Neural crest cell (in vitro differentiated cells): Measurements from ENCODE around the gene MLIP. TPM values are rescaled to one million over a fixed set of nuclear protein-coding genes. Genes with fewer than 3 reads are reported as not detected.

Experiments used
- DNase-seq: peaks from one replicate; pipeline ENCODE4 v3.0.0; 2021; ENCODE audit warnings: low read depth, mixed read lengths, low spot score
- H3K27ac Mint-ChIP-seq: one replicate; pipeline ENCODE4 v1.8.0; 2021; ENCODE audit warnings: mild to moderate bottlenecking, mixed read lengths; ENCODE audit not compliant: unreplicated experiment
- H3K27me3 Mint-ChIP-seq: 2 replicates; pipeline ENCODE4 v1.8.0; 2021; ENCODE audit warnings: low read depth, mild to moderate bottlenecking, mixed read lengths
- H3K36me3 Mint-ChIP-seq: 2 replicates; pipeline ENCODE4 v1.8.0; 2021; ENCODE audit warnings: low read depth, mild to moderate bottlenecking, mixed read lengths
- H3K4me1 Mint-ChIP-seq: 2 replicates; pipeline ENCODE4 v1.8.0; 2021; ENCODE audit warnings: mixed read lengths
- H3K4me3 Mint-ChIP-seq: one replicate; pipeline ENCODE4 v1.8.0; 2021; ENCODE audit warnings: mild to moderate bottlenecking, mixed read lengths
- H3K9me3 Mint-ChIP-seq: 2 replicates; pipeline ENCODE4 v1.8.0; 2021; ENCODE audit warnings: mixed read lengths
- total RNA-seq: library from RNA; stranded (reverse); gene quantifications from 2 replicates; pipeline ENCODE4 v1.2.1, GENCODE V29; 2021
- TF ChIP-seq, protein P1 (sequence below): fragments of 200-600 bp; sonication (generic); conservative IDR thresholded peaks from 2 replicates; pipeline ENCODE4 v1.5.0; 2021; ENCODE audit warnings: antibody characterized with exemption, mild to moderate bottlenecking

Gene MLIP
- total RNA-seq, 1 donor from 2014 or later: not detected

- Mint-ChIP-seq H3K9me3 (peaks cover 8% of the 10 kb centered on the region), H3K4me1 (no peaks in the 10 kb centered on the region), H3K27me3 (no peaks in the 10 kb centered on the region), H3K4me3 (no peak overlapping the region), H3K36me3 (no peaks in the 10 kb centered on the region), H3K27ac (no peak overlapping the region)
- TF ChIP-seq, protein P1, sequence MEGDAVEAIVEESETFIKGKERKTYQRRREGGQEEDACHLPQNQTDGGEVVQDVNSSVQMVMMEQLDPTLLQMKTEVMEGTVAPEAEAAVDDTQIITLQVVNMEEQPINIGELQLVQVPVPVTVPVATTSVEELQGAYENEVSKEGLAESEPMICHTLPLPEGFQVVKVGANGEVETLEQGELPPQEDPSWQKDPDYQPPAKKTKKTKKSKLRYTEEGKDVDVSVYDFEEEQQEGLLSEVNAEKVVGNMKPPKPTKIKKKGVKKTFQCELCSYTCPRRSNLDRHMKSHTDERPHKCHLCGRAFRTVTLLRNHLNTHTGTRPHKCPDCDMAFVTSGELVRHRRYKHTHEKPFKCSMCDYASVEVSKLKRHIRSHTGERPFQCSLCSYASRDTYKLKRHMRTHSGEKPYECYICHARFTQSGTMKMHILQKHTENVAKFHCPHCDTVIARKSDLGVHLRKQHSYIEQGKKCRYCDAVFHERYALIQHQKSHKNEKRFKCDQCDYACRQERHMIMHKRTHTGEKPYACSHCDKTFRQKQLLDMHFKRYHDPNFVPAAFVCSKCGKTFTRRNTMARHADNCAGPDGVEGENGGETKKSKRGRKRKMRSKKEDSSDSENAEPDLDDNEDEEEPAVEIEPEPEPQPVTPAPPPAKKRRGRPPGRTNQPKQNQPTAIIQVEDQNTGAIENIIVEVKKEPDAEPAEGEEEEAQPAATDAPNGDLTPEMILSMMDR: no peak
- DNase-seq: no peak
Observed at GRCh38 chr6:54173089-54173488, 61.8 kb downstream of the MLIP start.

GRCh38 chr6:54179152-54179551 lies 67.9 kb downstream of the MLIP start:
- Mint-ChIP-seq H3K27ac (no peak overlapping the region), H3K36me3 (no peaks in the 10 kb centered on the region), H3K4me1 (no peaks in the 10 kb centered on the region), H3K27me3 (no peaks in the 10 kb centered on the region), H3K4me3 (no peak overlapping the region), H3K9me3 (peaks cover 8% of the 10 kb centered on the region)
- TF ChIP-seq, protein P1: no peak
- DNase-seq: no peak

GRCh38 chr6:54183616-54184015 lies 72.4 kb downstream of the MLIP start:
- DNase-seq: no peak
- H3K4me1 Mint-ChIP-seq: no peaks in the 10 kb centered on the region
- no peaks in the 10 kb centered on the region for H3K9me3 Mint-ChIP-seq
- no peaks in the 10 kb centered on the region for H3K36me3 Mint-ChIP-seq
- TF ChIP-seq, protein P1: no peak
- no peak overlapping the region for H3K27ac Mint-ChIP-seq
- H3K27me3 Mint-ChIP-seq: no peaks in the 10 kb centered on the region
- no peak overlapping the region for H3K4me3 Mint-ChIP-seq

- DNase-seq: no peak
- H3K4me3 Mint-ChIP-seq: no peak overlapping the region
- H3K27ac Mint-ChIP-seq: no peak overlapping the region
- H3K9me3 Mint-ChIP-seq: no peaks in the 10 kb centered on the region
- no peaks in the 10 kb centered on the region for H3K36me3 Mint-ChIP-seq
- TF ChIP-seq, protein P1: no peak
- no peaks in the 10 kb centered on the region for H3K27me3 Mint-ChIP-seq
- H3K4me1 Mint-ChIP-seq: no peaks in the 10 kb centered on the region
Observed at GRCh38 chr6:54185885-54186284, 74.6 kb downstream of the MLIP start.

GRCh38 chr6:54188846-54189245 lies 77.6 kb downstream of the MLIP start:
- H3K9me3 Mint-ChIP-seq: no peaks in the 10 kb centered on the region
- H3K36me3 Mint-ChIP-seq: no peaks in the 10 kb centered on the region
- TF ChIP-seq, protein P1: no peak
- no peaks in the 10 kb centered on the region for H3K27me3 Mint-ChIP-seq
- no peak overlapping the region for H3K27ac Mint-ChIP-seq
- peaks cover 10% of the 10 kb centered on the region for H3K4me1 Mint-ChIP-seq
- H3K4me3 Mint-ChIP-seq: no peak overlapping the region
- no peak for DNase-seq

DNA sequence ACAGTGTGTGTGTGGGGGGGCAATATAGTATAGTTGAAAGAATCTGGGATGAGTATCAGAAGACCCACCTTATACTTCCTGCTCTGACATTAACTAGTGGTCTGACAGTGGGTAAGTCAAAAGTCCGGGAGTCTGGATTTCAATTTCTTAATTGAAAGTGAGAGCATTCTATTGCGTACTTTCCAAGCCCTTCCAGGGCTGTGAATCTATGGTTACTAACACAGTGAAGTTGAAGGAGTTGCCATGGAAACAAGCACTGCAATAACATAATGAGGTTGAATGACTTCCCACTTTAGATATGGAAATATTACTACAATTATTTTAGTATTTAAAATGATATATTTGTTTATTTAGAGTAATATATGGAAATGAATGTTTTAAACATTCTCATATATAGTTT lies 80.2 kb downstream of the MLIP start:
- Mint-ChIP-seq H3K9me3 (no peaks in the 10 kb centered on the region), H3K4me3 (no peak overlapping the region), H3K27ac (no peak overlapping the region), H3K27me3 (no peaks in the 10 kb centered on the region), H3K4me1 (peaks cover 15% of the 10 kb centered on the region), H3K36me3 (no peaks in the 10 kb centered on the region)
- TF ChIP-seq, protein P1: no peak
- DNase-seq: no peak
